Ishikawa (cell line): ENCODE data around the gene COL15A1.

Experiments
- CEBPB ChIP-seq: IDR thresholded peaks from 2 replicates; pipeline ENCODE4 v1.6.1; 2012
- CREB1 ChIP-seq: IDR thresholded peaks from 2 replicates; pipeline ENCODE4 v1.6.1; 2012; ENCODE audit warnings: low read depth
- EGR1 ChIP-seq: IDR thresholded peaks from 2 replicates; pipeline ENCODE4 v1.6.1; 2012
- EP300 ChIP-seq: IDR thresholded peaks from 2 replicates; pipeline ENCODE4 v1.6.1; 2012; ENCODE audit warnings: borderline replicate concordance
- FOXM1 ChIP-seq: IDR thresholded peaks from 2 replicates; pipeline ENCODE4 v1.6.1; 2012; ENCODE audit warnings: low read depth, borderline replicate concordance
- MAX ChIP-seq: IDR thresholded peaks from 2 replicates; pipeline ENCODE4 v1.6.1; 2012
- NFIC ChIP-seq: IDR thresholded peaks from 2 replicates; pipeline ENCODE4 v1.6.1; 2012
- RAD21 ChIP-seq: IDR thresholded peaks from 2 replicates; pipeline ENCODE4 v1.6.1; 2012; ENCODE audit warnings: low read depth
- REST ChIP-seq: IDR thresholded peaks from 2 replicates; pipeline ENCODE4 v1.6.1; 2012; ENCODE audit warnings: low read depth, mild to moderate bottlenecking
- TAF1 ChIP-seq: IDR thresholded peaks from 2 replicates; pipeline ENCODE4 v1.6.1; 2012; ENCODE audit warnings: low read depth, mild to moderate bottlenecking
- TCF12 ChIP-seq: IDR thresholded peaks from 2 replicates; pipeline ENCODE4 v1.6.1; 2012; ENCODE audit warnings: low read depth
- TEAD4 ChIP-seq: IDR thresholded peaks from 2 replicates; pipeline ENCODE4 v1.6.1; 2012
- USF1 ChIP-seq: IDR thresholded peaks from 2 replicates; pipeline ENCODE4 v1.6.1; 2012
- YY1 ChIP-seq: IDR thresholded peaks from 2 replicates; pipeline ENCODE4 v1.6.1; 2012; ENCODE audit warnings: low read depth
- ZBTB7A ChIP-seq: IDR thresholded peaks from 2 replicates; pipeline ENCODE4 v1.6.1; 2012; ENCODE audit warnings: low read depth

COL15A1 gene

GRCh38 chr9:99066571-99066970 is 122.9 kb downstream of the COL15A1 start:
- TF ChIP-seq TAF1 (no peak), REST (no peak), YY1 (no peak), NFIC (no peak), CEBPB (no peak), USF1 (no peak), TCF12 (no peak), EGR1 (no peak), FOXM1 (no peak), ZBTB7A (no peak), EP300 (no peak)

- no peak for TF ChIP-seq TEAD4
- no peak for TF ChIP-seq EP300
- TF ChIP-seq RAD21 = no peak
- TF ChIP-seq CREB1 = no peak
- TF ChIP-seq FOXM1 = no peak
These were observed 125.4 kb downstream of the COL15A1 start for GRCh38 chr9:99069075-99069474.

- TF ChIP-seq TEAD4 (no peak), MAX (no peak), RAD21 (no peak), CEBPB (no peak), EP300 (no peak), TAF1 (no peak), CREB1 (no peak), FOXM1 (no peak), REST (no peak), TCF12 (no peak), YY1 (no peak), ZBTB7A (no peak), NFIC (no peak), EGR1 (no peak)
These were observed 125.8 kb downstream of the COL15A1 start for GRCh38 chr9:99069546-99069945.

- TF ChIP-seq EP300 = no peak
- no peak for TF ChIP-seq USF1
- no peak for TF ChIP-seq CREB1
- TF ChIP-seq CEBPB = no peak
- TF ChIP-seq TEAD4 = no peak
- TF ChIP-seq RAD21 = no peak
These were observed 127.0 kb downstream of the COL15A1 start for GRCh38 chr9:99070681-99071080.

GRCh38 chr9:99071313-99072039 is 127.8 kb downstream of the COL15A1 start:
- TF ChIP-seq ZBTB7A (no peak), EP300 (no peak), FOXM1 (no peak), CEBPB (no peak), RAD21 (no peak), CREB1 (no peak), TCF12 (no peak), MAX (no peak), YY1 (no peak), NFIC (no peak)

GRCh38 chr9:99072040-99072394 is 128.3 kb downstream of the COL15A1 start:
- TF ChIP-seq FOXM1 (no peak), ZBTB7A (no peak), RAD21 (no peak), NFIC (no peak), CREB1 (no peak)
